RKO (cell line): ENCODE measurements around the gene DNTTIP2.
"Not testable (repeated sequence)": the region's sequence is repeated elsewhere in the genome, so short reads cannot be mapped to it uniquely, and the experiment has no call there.

Experiments
- DNase-seq: peaks from one replicate; pipeline ENCODE4 v3.0.0-alpha.2; 2016; ENCODE audit warnings: low spot score

DNTTIP2 gene

GRCh38 chr1:93841771-93842170 is 37.2 kb downstream of the DNTTIP2 start:
- no peak for DNase-seq

GRCh38 chr1:93840956-93841482 is 38.0 kb downstream of the DNTTIP2 start:
- DNase-seq: no peak

GRCh38 chr1:93839753-93840152 is 39.3 kb downstream of the DNTTIP2 start:
- DNase-seq: no peak

GRCh38 chr1:93839307-93839706 is 39.7 kb downstream of the DNTTIP2 start:
- no peak for DNase-seq

DNA sequence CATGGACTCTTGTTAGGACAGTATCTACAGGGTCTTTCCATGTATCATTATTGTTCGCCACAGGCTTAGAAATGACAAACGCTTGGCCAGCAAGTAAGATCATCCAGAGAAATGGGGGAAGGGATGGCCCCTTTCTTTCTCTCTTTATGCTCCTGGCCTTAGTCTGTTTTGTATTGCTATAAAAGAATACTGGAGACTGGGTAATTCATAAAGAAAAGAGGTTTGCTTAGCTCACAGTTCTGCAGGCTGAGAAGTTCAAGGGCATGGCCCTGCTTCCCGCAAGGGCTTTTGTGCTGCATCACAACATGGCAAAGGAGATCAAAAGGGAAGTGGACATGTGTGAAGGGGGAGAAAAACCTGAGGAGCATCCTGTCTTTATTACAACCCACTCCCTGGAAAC is 41.0 kb downstream of the DNTTIP2 start:
- no peak for DNase-seq

DNA sequence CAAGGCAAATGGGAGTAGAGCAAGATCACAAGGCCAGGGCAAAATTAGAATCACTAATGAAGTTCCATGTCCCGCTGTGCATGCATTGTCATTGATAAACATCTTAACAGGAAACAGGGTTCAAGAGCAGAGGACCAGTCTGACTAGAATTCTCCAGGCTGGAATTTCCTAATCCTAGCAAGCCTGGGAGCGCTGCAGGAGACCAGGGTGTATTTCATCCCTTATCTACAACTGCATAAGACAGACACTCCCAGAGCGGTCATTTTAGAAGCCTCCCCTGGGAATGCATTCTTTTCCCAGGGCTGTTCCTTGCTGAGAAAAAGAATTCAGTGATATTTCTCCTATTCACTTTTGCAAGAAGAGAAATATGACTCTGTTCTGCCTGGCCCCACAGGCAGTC is 45.7 kb downstream of the DNTTIP2 start:
- DNase-seq: not testable (repeated sequence)

DNA sequence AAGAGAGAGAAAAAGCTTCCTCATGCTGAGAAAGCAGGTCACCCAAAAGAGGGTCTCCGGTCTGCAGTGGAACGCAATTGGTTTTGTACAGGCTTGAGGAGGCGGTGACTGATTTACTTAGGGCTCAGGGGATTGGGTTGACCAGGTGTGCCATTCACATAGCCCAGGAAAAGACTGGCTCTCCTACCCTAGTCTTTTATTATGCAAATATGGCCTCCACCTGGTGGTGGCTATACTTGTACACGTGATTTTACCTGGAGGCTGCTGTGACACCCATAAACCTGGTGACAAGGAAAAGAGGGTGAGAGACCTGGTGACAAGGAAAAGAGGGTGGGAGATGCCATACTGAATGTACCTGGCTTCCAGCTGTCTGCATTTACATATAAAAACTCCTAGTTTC is 49.9 kb downstream of the DNTTIP2 start:
- no peak for DNase-seq

DNA sequence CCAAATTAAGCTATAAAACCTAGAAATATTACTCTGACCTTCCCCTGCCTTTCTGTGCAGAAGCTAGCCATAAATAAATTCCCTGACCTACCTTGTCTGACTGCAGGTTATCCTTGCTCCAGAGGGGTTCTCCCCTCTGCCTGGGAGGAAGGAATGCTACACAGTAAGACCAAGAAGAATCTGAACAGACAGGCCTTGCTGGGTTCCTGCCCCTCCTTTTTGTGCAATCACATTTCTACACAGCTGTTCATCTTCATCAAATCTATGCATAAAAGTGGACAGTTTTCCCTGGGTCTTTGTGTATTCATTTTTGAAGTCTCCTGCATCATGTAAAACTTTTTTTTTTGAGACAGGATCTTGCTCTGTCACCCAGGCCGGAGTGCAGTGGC is 50.6 kb downstream of the DNTTIP2 start:
- DNase-seq: no peak

DNA sequence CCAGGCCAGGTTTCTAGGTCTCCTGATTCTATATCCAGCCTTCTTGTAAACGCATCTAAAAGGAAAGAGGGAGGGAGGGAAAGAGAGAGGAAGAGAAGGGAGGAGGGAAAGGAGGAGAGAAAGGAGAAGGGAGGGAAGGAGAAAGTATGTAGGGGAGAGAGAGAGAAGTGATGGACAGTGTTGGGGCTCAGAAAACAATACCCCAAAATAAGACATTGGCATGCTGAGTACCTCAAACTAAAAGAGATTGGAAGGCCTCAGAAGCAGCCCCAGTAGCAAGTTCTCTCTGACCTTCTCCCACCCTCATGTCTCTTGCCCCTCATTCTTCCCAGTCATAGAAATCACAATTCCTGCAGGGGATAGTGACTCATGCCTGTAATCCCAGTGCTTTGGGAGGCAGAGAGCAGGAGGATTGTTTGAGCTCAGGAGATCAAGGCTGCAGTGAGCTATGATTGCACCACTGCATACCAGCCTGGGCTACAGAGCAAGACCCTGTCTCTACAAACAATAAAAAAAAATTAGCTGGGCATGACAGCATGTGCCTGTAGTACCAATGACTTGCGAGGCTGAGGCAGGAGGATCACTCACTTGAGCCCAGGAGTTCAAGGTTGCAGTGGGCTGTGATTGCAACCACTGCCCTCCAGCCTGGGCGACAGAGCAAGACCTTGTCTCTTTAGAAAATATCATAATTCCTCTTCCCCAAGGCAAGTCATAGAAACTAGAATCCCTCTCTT is 51.2 kb downstream of the DNTTIP2 start:
- DNase-seq: no peak

DNA sequence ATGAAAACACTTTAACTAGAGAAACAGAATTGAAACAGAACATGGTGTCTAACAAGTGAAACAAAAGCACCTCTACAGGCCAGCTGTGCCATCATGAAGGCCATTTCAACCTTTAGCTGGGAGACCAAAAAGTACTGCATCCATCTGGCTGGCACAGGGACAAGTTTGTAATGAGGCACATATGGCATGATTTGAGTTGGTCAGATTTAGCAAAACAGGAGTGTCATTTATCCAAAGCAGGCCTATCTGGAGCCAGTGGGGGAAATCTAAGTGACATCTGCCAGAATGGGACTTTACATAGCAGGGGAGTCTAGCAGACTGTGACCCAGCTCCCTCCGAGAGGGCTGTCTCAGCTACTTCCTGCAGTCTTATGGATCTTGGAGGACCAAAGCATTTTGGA is 51.9 kb downstream of the DNTTIP2 start:
- DNase-seq: no peak

DNA sequence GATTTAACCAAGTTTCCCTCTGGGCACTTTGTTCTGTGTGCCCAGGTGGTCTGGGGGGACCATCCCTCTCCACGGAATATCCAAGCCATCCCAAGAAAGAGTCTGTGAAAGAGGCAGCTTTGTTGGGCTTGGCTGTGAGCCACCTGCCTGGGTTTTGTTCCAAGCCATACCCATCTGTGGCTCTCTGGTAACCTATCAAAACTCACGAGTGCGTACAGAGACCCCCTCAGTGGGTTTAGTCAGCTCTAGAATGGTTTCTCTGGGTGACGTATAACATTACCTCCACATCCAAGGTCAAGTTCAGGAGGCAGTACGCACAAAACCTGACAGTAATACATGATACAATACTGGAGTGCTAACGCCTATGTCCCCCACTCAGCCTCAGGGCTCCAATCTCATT is 54.2 kb downstream of the DNTTIP2 start:
- no peak for DNase-seq

DNA sequence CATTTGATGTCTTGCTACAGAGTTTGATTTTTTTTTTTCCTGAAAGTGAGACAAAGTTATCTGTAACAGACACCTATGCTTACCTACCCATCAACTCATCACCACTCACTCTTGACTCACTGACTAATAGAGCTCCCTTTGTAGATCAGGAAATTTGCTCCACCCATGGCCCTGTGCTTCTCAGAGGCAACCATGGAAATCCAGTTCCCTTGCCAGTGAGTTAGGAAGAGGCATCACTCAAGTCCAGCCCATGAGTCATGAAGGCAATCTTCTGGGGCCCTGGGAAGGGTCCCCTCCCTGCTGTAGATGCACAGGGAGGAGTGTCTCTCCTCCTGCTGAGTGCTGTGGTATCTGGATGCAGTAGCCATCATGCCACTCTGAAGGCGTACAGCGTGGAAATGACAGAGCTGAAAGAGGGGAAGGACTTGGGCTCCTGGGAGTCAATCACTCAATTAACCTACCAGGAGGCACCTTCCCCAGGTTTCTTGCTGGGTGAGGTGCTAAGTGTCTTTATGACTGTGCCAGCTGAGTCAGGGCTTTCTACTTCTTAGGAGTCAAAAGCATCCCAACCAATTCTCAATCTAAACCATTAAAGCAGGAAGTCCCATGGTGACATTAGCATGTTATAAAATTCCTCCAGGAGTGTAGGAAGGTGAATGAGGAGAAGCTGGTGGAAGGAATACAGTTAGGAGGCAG is 56.1 kb downstream of the DNTTIP2 start:
- no peak for DNase-seq

DNA sequence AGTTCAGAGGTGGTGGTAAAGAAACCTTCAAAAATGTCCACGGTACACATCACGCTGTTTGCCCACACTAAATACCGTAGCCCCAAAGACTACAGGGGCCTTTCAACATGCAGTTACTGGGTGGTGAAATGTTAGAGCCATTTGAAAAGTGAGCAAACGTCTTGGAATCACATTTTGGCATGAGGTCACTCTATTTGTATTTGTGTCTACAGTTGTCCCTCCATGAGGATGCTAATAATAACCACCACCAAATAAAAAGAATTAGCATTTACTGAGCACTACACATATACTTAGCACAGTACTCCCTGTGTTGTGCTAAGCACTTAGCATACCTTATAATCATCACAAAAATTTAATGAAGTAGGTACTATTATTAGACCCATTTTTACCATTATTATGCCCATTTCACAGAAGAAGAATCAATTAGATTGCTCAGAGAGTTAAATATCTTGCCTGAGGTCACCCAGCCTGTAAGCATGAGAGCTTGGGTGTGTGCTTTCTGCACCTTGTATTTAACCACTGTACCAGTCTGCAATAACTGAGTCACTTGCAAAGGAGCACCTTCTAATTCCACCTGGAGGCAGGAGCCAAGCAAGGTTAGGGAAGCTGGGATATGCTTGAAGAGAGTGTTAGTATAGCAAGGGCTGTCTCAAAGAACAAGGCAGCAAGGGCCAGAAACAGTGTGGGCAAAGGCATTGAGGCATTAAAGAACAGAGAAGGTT is 57.4 kb downstream of the DNTTIP2 start:
- no peak for DNase-seq

GRCh38 chr1:93820554-93821422 is 58.2 kb downstream of the DNTTIP2 start:
- DNase-seq: no peak

- no peak for DNase-seq
Measured at GRCh38 chr1:93818570-93818959, 60.4 kb downstream of the DNTTIP2 start.

DNA sequence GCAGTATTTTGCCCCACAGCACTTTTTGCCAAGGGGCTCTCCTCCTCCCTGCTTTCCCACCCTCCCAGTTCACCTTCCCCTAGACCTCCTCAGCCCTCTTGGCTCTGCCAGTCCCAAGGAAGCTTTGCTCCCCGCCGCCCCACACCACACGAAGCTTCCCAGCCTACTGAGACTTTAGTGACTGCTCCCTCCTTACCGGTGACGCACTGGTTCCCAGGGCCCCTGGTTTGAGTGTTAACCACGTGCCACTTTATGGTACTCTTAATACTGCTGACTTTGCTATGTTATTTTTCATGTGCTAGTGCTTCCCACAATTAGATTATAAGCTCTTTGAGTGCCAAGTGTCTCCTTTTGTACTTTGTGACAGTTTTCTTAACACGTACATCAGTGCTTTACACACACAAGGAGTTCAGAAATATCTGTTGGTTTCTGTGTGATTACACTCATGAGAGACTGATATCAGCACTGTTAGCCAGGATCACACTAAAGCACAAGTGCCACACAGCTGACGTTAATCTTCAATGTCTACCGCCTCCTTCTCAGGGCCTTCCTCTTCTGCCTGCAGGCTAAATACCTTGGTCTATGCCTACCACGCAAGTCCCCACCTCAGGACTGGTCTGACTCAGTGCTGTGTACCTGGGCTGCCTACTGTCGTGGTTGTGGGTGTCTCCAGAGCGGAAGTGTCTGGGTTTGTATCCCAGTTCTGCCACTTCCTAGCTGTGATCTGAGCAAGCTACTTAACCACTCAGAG is 61.0 kb downstream of the DNTTIP2 start:
- no peak for DNase-seq

GRCh38 chr1:93816970-93817678 is 61.9 kb downstream of the DNTTIP2 start:
- no peak for DNase-seq
